ENCODE measurements around the gene HIVEP1. TPM values are rescaled to one million over a fixed set of nuclear protein-coding genes. Genes with fewer than 3 reads are reported as not detected.
"Not testable (repeated sequence)": the region's sequence is repeated elsewhere in the genome, so short reads cannot be mapped to it uniquely, and the experiment has no call there.

The HIVEP1 gene
- total RNA-seq, 4 donors from 2014 or later = 14.9 to 30.6 (median 22.2) TPM

DNA sequence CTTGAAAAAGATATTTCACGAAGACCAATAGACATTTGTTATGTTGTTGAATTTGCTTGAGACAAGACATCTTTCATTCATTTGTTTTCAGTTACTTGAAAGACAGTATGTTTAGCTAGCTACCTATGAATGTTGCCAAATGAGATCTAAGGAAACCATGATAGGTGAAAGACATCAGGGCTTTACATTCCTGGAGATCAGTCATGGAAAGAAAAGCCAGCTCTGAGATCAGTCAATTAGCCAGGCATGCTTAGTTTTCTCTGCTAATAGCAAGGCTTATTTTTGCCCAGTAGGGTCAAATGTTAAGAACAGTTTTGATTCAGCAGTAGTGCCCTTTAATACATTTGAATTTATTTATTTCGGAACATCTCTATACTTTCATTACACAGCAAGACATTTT, 161.5 kb downstream of the HIVEP1 start:
- DNase-seq (ENCODE audit: low spot score in 2 of 2) = no peak
- Histone ChIP-seq H3K27me3 (no peaks in the 10 kb centered on the region), H3K36me3 (no peaks in the 10 kb centered on the region), H3K9me3 (no peaks in the 10 kb centered on the region), H3K4me1 (no peaks in the 10 kb centered on the region), H3K4me3 (no peak overlapping the region), H3K27ac (no peak overlapping the region)
- WGBS, 2 donors = 55 to 57% methylated on average over 2 of the region's 2 CpGs
- TF ChIP-seq POLR2A (IDR thresholded peaks at IDR 0.05) (no peak), EP300 (IDR thresholded peaks at IDR 0.05) (no peak)
- TF ChIP-seq, protein P1, sequence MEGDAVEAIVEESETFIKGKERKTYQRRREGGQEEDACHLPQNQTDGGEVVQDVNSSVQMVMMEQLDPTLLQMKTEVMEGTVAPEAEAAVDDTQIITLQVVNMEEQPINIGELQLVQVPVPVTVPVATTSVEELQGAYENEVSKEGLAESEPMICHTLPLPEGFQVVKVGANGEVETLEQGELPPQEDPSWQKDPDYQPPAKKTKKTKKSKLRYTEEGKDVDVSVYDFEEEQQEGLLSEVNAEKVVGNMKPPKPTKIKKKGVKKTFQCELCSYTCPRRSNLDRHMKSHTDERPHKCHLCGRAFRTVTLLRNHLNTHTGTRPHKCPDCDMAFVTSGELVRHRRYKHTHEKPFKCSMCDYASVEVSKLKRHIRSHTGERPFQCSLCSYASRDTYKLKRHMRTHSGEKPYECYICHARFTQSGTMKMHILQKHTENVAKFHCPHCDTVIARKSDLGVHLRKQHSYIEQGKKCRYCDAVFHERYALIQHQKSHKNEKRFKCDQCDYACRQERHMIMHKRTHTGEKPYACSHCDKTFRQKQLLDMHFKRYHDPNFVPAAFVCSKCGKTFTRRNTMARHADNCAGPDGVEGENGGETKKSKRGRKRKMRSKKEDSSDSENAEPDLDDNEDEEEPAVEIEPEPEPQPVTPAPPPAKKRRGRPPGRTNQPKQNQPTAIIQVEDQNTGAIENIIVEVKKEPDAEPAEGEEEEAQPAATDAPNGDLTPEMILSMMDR (IDR thresholded peaks at IDR 0.05) = no peak

DNA sequence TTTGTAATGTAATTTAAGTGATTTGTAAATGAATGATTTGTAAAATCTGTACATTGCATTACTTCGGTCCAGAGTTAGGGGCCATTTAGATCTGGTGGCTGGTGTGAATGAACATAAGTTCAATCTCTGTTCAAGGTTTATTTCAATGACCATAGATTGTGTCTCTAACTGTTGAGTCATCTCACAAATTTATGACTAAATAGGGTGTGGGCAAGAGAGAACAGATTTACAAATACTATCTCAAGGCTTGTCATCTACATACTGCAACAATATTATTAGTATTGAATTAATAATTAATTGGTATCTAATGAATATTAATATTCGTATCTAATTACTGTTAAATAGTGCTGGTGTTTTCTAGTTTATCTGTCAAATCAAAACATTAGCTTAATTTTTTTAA, 162.8 kb downstream of the HIVEP1 start:
- Histone ChIP-seq H3K27ac (no peak overlapping the region), H3K36me3 (no peaks in the 10 kb centered on the region), H3K9me3 (no peaks in the 10 kb centered on the region), H3K4me1 (no peaks in the 10 kb centered on the region), H3K4me3 (no peak overlapping the region), H3K27me3 (no peaks in the 10 kb centered on the region)
- no peak for TF ChIP-seq EP300 (IDR thresholded peaks at IDR 0.05)
- no peak for TF ChIP-seq POLR2A (IDR thresholded peaks at IDR 0.05)
- TF ChIP-seq, protein P1 (IDR thresholded peaks at IDR 0.05) = no peak
- DNase-seq (ENCODE audit: low spot score in 2 of 2) = no peak
- WGBS, 2 donors = 65 to 92% methylated on average over 2 of the region's 2 CpGs

DNA sequence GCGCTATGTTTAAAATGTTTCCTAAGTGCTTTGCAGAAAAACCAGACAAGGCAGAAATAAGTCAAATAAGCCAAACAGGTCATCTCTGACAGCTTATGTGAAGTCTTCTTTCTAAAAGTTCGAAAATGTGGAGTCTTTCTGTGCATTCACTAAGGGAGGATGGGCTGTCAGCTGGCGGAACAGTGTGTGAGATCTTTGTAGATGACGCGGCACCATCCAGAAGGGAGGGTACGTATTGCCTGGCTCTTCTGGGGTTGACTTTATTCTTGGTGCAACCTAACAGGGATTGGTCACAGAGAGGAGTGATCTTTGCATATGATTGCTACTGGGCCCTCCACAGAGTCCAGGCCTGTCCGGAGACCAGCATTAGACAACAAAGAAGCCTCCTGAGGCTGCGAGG, 163.5 kb downstream of the HIVEP1 start:
- no peaks in the 10 kb centered on the region for H3K36me3 ChIP-seq
- H3K27me3 ChIP-seq = no peaks in the 10 kb centered on the region
- H3K27ac ChIP-seq = no peak overlapping the region
- no peaks in the 10 kb centered on the region for H3K4me1 ChIP-seq
- H3K4me3 ChIP-seq = no peak overlapping the region
- TF ChIP-seq POLR2A (IDR thresholded peaks at IDR 0.05) (no peak), EP300 (IDR thresholded peaks at IDR 0.05) (no peak)
- TF ChIP-seq, protein P1 (IDR thresholded peaks at IDR 0.05) = no peak
- 89 to 93% methylated on average over 8 of the region's 8 CpGs for WGBS, 2 donors
- no peak for DNase-seq (ENCODE audit: low spot score in 2 of 2)
- no peaks in the 10 kb centered on the region for H3K9me3 ChIP-seq

DNA sequence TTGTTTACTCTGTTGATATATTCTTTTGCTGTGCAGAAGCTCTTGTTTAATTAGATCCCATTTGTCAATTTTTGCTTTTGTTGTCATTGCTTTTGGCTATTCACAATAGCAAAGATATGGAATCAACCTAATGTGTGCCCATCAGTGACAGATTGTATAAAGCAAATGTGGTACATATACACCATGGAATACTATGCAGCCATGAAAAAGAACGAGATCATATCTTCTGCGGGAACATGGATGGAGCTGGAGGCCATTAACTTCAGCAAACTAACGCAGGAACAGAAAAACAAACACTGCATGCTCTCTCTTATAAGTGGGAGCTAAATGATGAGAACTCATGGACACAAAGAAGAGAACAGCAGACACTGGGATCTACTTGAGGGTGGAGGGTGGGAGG, 164.7 kb downstream of the HIVEP1 start:
- 74 to 96% methylated on average over 3 of the region's 3 CpGs for WGBS, 2 donors
- not testable (repeated sequence) for H3K4me1 ChIP-seq; H3K36me3 ChIP-seq; H3K9me3 ChIP-seq; H3K27me3 ChIP-seq; H3K27ac ChIP-seq; H3K4me3 ChIP-seq; DNase-seq (ENCODE audit: low spot score in 2 of 2)

DNA sequence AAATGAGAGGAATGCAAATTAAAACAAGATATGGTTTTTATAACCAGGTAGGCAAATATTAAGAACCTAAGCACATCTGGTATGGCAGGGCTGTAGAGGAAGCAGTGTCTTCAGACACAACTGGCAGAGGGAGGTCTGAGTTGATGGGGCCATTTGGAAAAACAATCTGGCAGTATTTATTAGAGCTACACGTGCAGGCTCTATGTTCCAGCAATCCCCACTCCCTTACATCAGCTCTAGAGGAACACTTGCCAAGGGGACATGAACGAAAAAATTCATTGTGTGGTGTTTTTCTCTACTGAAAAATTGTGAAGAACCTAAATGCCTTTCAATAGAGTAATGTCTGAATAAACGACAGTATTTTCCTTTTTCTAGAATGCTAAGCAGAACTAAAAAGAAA, 166.4 kb downstream of the HIVEP1 start:
- Histone ChIP-seq H3K4me3 (no peak overlapping the region), H3K27ac (no peak overlapping the region), H3K4me1 (no peaks in the 10 kb centered on the region), H3K27me3 (no peaks in the 10 kb centered on the region), H3K9me3 (no peaks in the 10 kb centered on the region), H3K36me3 (no peaks in the 10 kb centered on the region)
- WGBS, 2 donors = 32 to 39% methylated on average over 3 of the region's 3 CpGs
- TF ChIP-seq EP300 (IDR thresholded peaks at IDR 0.05) (no peak), POLR2A (IDR thresholded peaks at IDR 0.05) (no peak)
- TF ChIP-seq, protein P1 (IDR thresholded peaks at IDR 0.05) = no peak
- DNase-seq (ENCODE audit: low spot score in 2 of 2) = no peak

DNA sequence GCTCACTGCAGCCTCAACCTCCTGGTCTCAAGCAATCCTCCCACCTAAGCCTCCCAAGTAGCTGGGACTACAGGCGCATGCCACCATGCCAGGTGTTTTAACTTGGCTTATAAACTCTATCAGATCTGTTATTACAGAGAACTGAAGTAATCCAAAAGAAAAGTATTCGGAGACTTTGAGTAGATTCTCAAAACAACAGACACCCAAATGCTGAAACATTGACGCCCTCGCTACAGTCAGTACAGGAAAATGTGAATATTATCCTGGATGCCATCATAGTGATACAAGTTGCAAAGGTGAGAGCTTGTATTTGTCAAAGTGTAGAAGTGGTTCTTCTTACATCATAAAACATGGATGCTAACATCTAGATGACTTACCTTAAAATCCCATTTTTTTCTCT, 169.4 kb downstream of the HIVEP1 start:
- TF ChIP-seq POLR2A (IDR thresholded peaks at IDR 0.05) (no peak), EP300 (IDR thresholded peaks at IDR 0.05) (no peak)
- TF ChIP-seq, protein P1 (IDR thresholded peaks at IDR 0.05) = no peak
- Histone ChIP-seq H3K27me3 (no peaks in the 10 kb centered on the region), H3K4me3 (no peak overlapping the region), H3K9me3 (no peaks in the 10 kb centered on the region), H3K27ac (no peak overlapping the region), H3K36me3 (no peaks in the 10 kb centered on the region), H3K4me1 (no peaks in the 10 kb centered on the region)
- 95 to 98% methylated on average over 4 of the region's 4 CpGs for WGBS, 2 donors
- no peak for DNase-seq (ENCODE audit: low spot score in 2 of 2)
